ENCODE measurements around the gene STIM2. TPM values are rescaled to one million over a fixed set of nuclear protein-coding genes. Genes with fewer than 3 reads are reported as not detected.

Gene STIM2
- total and polyA plus RNA-seq, 10 of the 15 experiments (the other 5 are each of a cell fraction or from before 2014, with no cell fraction given): 4.7 to 41.5 (median 16.9) TPM

GRCh38 chr4:26873391-26874026 lies 12.9 kb downstream of the STIM2 start (continued):
- no peak for TF ChIP-seq SUPT20H (IDR thresholded peaks at IDR 0.05; ENCODE audit: borderline replicate concordance, control insufficient read depth, low read depth, low read length)
- no peak for TF ChIP-seq SIN3A (IDR thresholded peaks at IDR 0.05; ENCODE audit: low read depth, low read length)
- TF ChIP-seq SPI1 (IDR thresholded peaks at IDR 0.05; ENCODE audit: borderline replicate concordance, insufficient read depth, low read depth, low read length): no peak

GRCh38 chr4:26874110-26874509 lies 13.5 kb downstream of the STIM2 start:
- Histone ChIP-seq H3K27ac (ENCODE audit: control insufficient read depth, insufficient read depth) (no peak overlapping the region), H3K9me3 (replicated peaks; ENCODE audit: control insufficient read depth, insufficient read depth, low read length) (peaks cover 9% of the 10 kb centered on the region; the same call in 2 of the 3 replicates), H3K79me2 (ENCODE audit: control insufficient read depth, insufficient read depth, low read length) (peaks cover 13% of the 10 kb centered on the region), H3K4me3 (no peak overlapping the region), H4K20me1 (ENCODE audit: control insufficient read depth, insufficient read depth) (no peaks in the 10 kb centered on the region), H3K36me3 (ENCODE audit: control insufficient read depth in 2 of 2, insufficient read depth in 2 of 2, low read length in 1 of 2) (0 out of 4 replicates have a peak, but pooled peaks cover 0 to 2% of the 10 kb centered on the region in 2 experiments), H2AFZ (ENCODE audit: control insufficient read depth, low read depth, low read length) (no peak overlapping the region), H3K4me2 (ENCODE audit: control insufficient read depth, insufficient read depth) (no peak overlapping the region), H3K4me1 (ENCODE audit: control insufficient read depth, insufficient read depth, low read length) (no peaks in the 10 kb centered on the region; the same call in 1 of the 2 replicates), H3K27me3 (replicated peaks in 1 of 2; ENCODE audit: control insufficient read depth in 2 of 2, insufficient read depth in 2 of 2, low read length in 1 of 2) (no peaks in the 10 kb centered on the region), H3K9ac (ENCODE audit: control insufficient read depth, insufficient read depth, low read length) (no peak overlapping the region)
- no peak for DNase-seq (ENCODE audit: low read depth, low spot score)
- ChIA-PET SMC1A (ENCODE audit: uncharacterized antibody, unreplicated experiment) (interaction anchor here (0.6 to 1.7 kb wide), 5 partner anchors 8 to 111 kb away, joined by 3 to 15 read pairs (median 3); no protein-coding TSS in a partner anchor), POLR2A (interaction anchor here (1.0 to 1.4 kb wide), 2 partner anchors 11 to 14 kb away, joined by 4 read pairs; partner anchors contain the start of gene STIM2), CTCF (interaction anchor here (1.0 to 1.9 kb wide), 2 partner anchors 10 to 13 kb away, joined by 3 to 5 read pairs; no protein-coding TSS in a partner anchor), RAD21 (ENCODE audit: unreplicated experiment) (interaction anchor here (1.4 to 2.7 kb wide), 3 partner anchors 11 to 12 kb away, joined by 3 to 11 read pairs (median 8); no protein-coding TSS in a partner anchor)
- WGBS (ENCODE audit: insufficient coverage, insufficient replicate concordance, low lambda C conversion rate, missing lambda C conversion rate): 100% methylated on average over 7 of the region's 7 CpGs
- BruUV-seq (replicated peaks): no TSS peak
- no peak for FAIRE-seq
- in situ Hi-C loops (cut with MboI): no loop called here
- intact Hi-C loops (cut with micrococcal nuclease; ENCODE audit: unreplicated experiment): no loop called here
- peak; percentile 8; the same call in 1 of the 3 replicates for ATAC-seq
- TF ChIP-seq CTCF (IDR thresholded peaks at IDR 0.05 in 2 of 3, conservative IDR thresholded peaks at IDR 0.05 in 1 of 3; ENCODE audit: control insufficient read depth in 2 of 3, extremely low read depth in 1 of 3, insufficient read depth in 1 of 3, low read depth in 3 of 3, low read length in 3 of 3): no peak
- TF ChIP-seq BCL3 (IDR thresholded peaks at IDR 0.05; ENCODE audit: borderline replicate concordance, insufficient read depth, low read depth, low read length, poor library complexity, severe bottlenecking): no peak
- TF ChIP-seq JUND (IDR thresholded peaks at IDR 0.05; ENCODE audit: low read depth, low read length): no peak
- no peak for TF ChIP-seq JUNB (IDR thresholded peaks at IDR 0.05)
- TF ChIP-seq TBL1XR1 (IDR thresholded peaks at IDR 0.05; ENCODE audit: low read depth, low read length): no peak
- TF ChIP-seq HSF1 (IDR thresholded peaks at IDR 0.05; ENCODE audit: low read depth, low read length): no peak
- no peak for TF ChIP-seq NFYB (IDR thresholded peaks at IDR 0.05; ENCODE audit: insufficient read depth, low read depth, low read length)
- TF ChIP-seq USF1 (IDR thresholded peaks at IDR 0.05; ENCODE audit: borderline replicate concordance, extremely low read length, insufficient read depth, low read depth, low read length): no peak
- no peak for TF ChIP-seq RB1 (IDR thresholded peaks at IDR 0.05; ENCODE audit: borderline replicate concordance)
- TF ChIP-seq EZH2 (IDR thresholded peaks at IDR 0.05; ENCODE audit: borderline replicate concordance, control insufficient read depth, low read depth, low read length): no peak
- no peak for TF ChIP-seq NRF1 (conservative IDR thresholded peaks at IDR 0.05; ENCODE audit: low read depth, low read length)
- TF ChIP-seq RCOR1 (conservative IDR thresholded peaks at IDR 0.05; ENCODE audit: low read depth, low read length): no peak

Measured in GM12878 (cell line).